Breast epithelium (tissue), 3 donors: Measurements from ENCODE around the gene LRRC1.

Experiments
- POLR2A ChIP-seq: fragments of 450-650 bp; IDR thresholded peaks from one replicate; pipeline ENCODE4 v1.6.1; 2016; ENCODE audit warnings: antibody characterized with exemption, mild to moderate bottlenecking, moderate library complexity
- POLR2AphosphoS5 ChIP-seq, 3 donors: sonication (generic); formaldehyde crosslinking; IDR thresholded peaks; one replicate each; pipeline ENCODE4 v1.6.1; 2017; ENCODE audit warnings: antibody characterized with exemption in 3 of 3
- TF ChIP-seq, protein P1 (sequence below), 3 donors: fragments of 450-650 bp; IDR thresholded peaks; one replicate each; pipeline ENCODE4 v1.5.1; 2016 to 2017; ENCODE audit warnings: antibody characterized with exemption in 3 of 3, mild to moderate bottlenecking in 3 of 3, moderate library complexity in 3 of 3

GRCh38 chr6:53858196-53858595 is 63.4 kb downstream of the LRRC1 start:
- TF ChIP-seq, protein P1, sequence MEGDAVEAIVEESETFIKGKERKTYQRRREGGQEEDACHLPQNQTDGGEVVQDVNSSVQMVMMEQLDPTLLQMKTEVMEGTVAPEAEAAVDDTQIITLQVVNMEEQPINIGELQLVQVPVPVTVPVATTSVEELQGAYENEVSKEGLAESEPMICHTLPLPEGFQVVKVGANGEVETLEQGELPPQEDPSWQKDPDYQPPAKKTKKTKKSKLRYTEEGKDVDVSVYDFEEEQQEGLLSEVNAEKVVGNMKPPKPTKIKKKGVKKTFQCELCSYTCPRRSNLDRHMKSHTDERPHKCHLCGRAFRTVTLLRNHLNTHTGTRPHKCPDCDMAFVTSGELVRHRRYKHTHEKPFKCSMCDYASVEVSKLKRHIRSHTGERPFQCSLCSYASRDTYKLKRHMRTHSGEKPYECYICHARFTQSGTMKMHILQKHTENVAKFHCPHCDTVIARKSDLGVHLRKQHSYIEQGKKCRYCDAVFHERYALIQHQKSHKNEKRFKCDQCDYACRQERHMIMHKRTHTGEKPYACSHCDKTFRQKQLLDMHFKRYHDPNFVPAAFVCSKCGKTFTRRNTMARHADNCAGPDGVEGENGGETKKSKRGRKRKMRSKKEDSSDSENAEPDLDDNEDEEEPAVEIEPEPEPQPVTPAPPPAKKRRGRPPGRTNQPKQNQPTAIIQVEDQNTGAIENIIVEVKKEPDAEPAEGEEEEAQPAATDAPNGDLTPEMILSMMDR (IDR thresholded peaks at IDR 0.05), result no peak
- TF ChIP-seq POLR2AphosphoS5 (IDR thresholded peaks at IDR 0.05) (no peak), POLR2A (no peak)
